ENCODE data around the gene HS6ST3. TPM values are rescaled to one million over a fixed set of nuclear protein-coding genes. Genes with fewer than 3 reads are reported as not detected.

HS6ST3 gene
- total and polyA plus RNA-seq, 2 of the 13 experiments (the other 11 are each of a cell fraction or from before 2014, with no cell fraction given) = not detected

DNA sequence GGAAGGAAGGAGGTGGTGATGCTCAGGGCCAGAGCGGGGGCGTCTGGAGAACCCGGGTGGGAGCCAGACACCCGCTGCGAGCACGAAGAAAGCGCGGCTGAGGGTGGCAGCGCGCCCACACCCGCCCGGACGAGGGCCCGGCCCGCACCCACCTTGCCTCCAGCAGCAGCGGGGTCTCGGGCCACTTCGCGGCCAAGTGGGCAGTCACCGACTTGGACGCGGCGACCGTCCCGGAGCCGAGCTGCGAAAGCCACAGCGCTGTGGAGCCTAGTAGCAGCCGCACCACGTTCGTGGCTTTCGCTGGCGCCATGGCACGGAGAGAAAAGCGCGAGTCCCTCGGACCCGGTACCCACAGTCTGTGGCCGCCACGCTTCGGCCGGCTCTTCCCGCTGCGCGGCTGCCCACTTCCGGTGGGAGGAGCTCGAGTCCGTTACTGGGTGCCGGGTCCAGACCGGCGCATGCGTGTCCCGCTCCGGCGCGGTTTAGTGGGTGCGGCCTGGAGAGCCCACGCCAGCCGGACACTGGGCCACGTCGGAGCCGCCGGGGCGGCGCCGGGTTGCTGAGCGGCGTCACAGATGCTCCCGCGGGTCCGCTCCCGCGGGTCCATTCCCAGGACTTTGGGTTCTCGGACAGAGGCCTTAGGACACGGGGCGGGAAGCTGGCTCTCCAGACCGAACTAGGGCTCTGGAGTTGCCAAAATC, 36.8 kb upstream of the HS6ST3 start, which contains the start of gene UGGT2 (continued):
- TF ChIP-seq DNMT1 (CRISPR knock-in tag; IDR thresholded peaks at IDR 0.05) (peak; percentile 85; the same call in 1 of the 2 replicates), SALL1 (CRISPR knock-in tag; IDR thresholded peaks at IDR 0.05) (peak; percentile 85), IRX3 (CRISPR knock-in tag; IDR thresholded peaks at IDR 0.05; ENCODE audit: borderline replicate concordance, low read depth) (peak; percentile 77; the same call in 1 of the 2 replicates), NFYC (CRISPR knock-in tag; IDR thresholded peaks at IDR 0.05) (peak; percentile 36), CEBPG (CRISPR knock-in tag; IDR thresholded peaks at IDR 0.05) (0 out of 2 replicates have a peak, but pooled peaks have one; percentile 15), JUN (CRISPR knock-in tag; IDR thresholded peaks at IDR 0.05) (no peak), ZNF772 (CRISPR knock-in tag; IDR thresholded peaks at IDR 0.05) (peak; percentile 93), HDAC2 (CRISPR knock-in tag; IDR thresholded peaks at IDR 0.05) (0 out of 2 replicates have a peak, but pooled peaks have one; percentile 30), ARID2 (CRISPR knock-in tag; IDR thresholded peaks at IDR 0.05; ENCODE audit: borderline replicate concordance) (peak; percentile 51; the same call in 1 of the 2 replicates), MEF2D (CRISPR knock-in tag; IDR thresholded peaks at IDR 0.05) (no peak), MXI1 (IDR thresholded peaks at IDR 0.05; ENCODE audit: borderline replicate concordance, low read depth, low read length) (peak; percentile 62; the same call in 1 of the 3 replicates), FOXP1 (IDR thresholded peaks at IDR 0.05) (no peak), FOXP1 (CRISPR knock-in tag; IDR thresholded peaks at IDR 0.05) (no peak), FOSL2 (CRISPR knock-in tag; IDR thresholded peaks at IDR 0.05) (no peak), ZSCAN30 (CRISPR knock-in tag; IDR thresholded peaks at IDR 0.05) (no peak), TCF12 (IDR thresholded peaks at IDR 0.05) (no peak), TCF12 (CRISPR knock-in tag; IDR thresholded peaks at IDR 0.05) (0 out of 2 replicates have a peak, but pooled peaks have one; percentile 47), ZSCAN31 (CRISPR knock-in tag; IDR thresholded peaks at IDR 0.05; ENCODE audit: low read depth) (peak; percentile 66; the same call in 1 of the 2 replicates), ZNF569 (CRISPR knock-in tag; IDR thresholded peaks at IDR 0.05; ENCODE audit: borderline replicate concordance) (0 out of 2 replicates have a peak, but pooled peaks have one; percentile 23), ZNF547 (CRISPR knock-in tag; IDR thresholded peaks at IDR 0.05) (peak; percentile 87)
- TF ChIP-seq, protein P1, sequence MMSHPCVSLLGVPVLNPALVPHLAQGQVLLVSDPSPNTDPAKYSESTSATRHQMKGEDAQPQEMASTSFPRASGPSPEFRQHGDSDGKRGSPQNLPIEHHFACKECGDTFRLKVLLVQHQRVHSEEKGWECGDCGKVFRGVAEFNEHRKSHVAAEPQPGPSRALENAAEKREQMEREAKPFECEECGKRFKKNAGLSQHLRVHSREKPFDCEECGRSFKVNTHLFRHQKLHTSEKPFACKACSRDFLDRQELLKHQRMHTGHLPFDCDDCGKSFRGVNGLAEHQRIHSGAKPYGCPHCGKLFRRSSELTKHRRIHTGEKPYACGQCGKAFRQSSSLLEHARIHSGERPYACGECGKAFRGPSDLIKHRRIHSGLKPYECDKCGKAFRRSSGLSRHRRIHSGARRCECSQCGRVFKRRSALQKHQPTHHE (CRISPR knock-in tag; IDR thresholded peaks at IDR 0.05; ENCODE audit: borderline replicate concordance) = 0 out of 2 replicates have a peak, but pooled peaks have one; percentile 62
- TF ChIP-seq, protein P2, sequence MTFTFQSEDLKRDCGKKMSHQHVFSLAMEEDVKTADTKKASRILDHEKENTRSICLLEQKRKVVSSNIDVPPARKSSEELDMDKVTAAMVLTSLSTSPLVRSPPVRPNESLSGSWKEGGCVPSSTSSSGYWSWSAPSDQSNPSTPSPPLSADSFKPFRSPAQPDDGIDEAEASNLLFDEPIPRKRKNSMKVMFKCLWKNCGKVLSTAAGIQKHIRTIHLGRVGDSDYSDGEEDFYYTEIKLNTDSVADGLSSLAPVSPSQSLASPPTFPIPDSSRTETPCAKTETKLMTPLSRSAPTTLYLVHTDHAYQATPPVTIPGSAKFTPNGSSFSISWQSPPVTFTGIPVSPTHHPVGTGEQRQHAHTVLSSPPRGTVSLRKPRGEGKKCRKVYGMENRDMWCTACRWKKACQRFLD (CRISPR knock-in tag; IDR thresholded peaks at IDR 0.05; ENCODE audit: borderline replicate concordance) = 0 out of 2 replicates have a peak, but pooled peaks have one; percentile 29
- TF ChIP-seq, protein P3, sequence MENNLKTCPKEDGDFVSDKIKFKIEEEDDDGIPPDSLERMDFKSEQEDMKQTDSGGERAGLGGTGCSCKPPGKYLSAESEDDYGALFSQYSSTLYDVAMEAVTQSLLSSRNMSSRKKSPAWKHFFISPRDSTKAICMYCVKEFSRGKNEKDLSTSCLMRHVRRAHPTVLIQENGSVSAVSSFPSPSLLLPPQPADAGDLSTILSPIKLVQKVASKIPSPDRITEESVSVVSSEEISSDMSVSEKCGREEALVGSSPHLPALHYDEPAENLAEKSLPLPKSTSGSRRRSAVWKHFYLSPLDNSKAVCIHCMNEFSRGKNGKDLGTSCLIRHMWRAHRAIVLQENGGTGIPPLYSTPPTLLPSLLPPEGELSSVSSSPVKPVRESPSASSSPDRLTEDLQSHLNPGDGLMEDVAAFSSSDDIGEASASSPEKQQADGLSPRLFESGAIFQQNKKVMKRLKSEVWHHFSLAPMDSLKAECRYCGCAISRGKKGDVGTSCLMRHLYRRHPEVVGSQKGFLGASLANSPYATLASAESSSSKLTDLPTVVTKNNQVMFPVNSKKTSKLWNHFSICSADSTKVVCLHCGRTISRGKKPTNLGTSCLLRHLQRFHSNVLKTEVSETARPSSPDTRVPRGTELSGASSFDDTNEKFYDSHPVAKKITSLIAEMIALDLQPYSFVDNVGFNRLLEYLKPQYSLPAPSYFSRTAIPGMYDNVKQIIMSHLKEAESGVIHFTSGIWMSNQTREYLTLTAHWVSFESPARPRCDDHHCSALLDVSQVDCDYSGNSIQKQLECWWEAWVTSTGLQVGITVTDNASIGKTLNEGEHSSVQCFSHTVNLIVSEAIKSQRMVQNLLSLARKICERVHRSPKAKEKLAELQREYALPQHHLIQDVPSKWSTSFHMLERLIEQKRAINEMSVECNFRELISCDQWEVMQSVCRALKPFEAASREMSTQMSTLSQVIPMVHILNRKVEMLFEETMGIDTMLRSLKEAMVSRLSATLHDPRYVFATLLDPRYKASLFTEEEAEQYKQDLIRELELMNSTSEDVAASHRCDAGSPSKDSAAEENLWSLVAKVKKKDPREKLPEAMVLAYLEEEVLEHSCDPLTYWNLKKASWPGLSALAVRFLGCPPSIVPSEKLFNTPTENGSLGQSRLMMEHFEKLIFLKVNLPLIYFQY (CRISPR knock-in tag; IDR thresholded peaks at IDR 0.05; ENCODE audit: borderline replicate concordance) = peak; percentile 95
- TF ChIP-seq, protein P4, sequence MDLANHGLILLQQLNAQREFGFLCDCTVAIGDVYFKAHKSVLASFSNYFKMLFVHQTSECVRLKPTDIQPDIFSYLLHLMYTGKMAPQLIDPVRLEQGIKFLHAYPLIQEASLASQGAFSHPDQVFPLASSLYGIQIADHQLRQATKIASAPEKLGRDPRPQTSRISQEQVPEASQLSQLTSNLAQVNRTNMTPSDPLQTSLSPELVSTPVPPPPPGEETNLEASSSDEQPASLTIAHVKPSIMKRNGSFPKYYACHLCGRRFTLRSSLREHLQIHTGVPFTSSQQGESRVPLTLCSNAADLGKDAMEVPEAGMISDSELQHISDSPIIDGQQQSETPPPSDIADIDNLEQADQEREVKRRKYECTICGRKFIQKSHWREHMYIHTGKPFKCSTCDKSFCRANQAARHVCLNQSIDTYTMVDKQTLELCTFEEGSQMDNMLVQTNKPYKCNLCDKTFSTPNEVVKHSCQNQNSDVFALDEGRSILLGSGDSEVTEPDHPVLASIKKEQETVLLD (CRISPR knock-in tag; IDR thresholded peaks at IDR 0.05; ENCODE audit: low read depth) = no peak
